ENCODE measurements around the gene CTRL. TPM values are rescaled to one million over a fixed set of nuclear protein-coding genes. Genes with fewer than 3 reads are reported as not detected.

The CTRL gene
- total RNA-seq, 1 donor from 2014 or later = 0.59 TPM

- H3K4me1 ChIP-seq = peaks cover 24% of the 10 kb centered on the region
- intact Hi-C loops (cut with DNase I) = no loop called here
- H3K36me3 ChIP-seq = peaks cover 67% of the 10 kb centered on the region
- H3K4me3 ChIP-seq = no peak overlapping the region
- H3K27ac ChIP-seq = no peak overlapping the region
- H3K9me3 ChIP-seq = no peaks in the 10 kb centered on the region
- ATAC-seq (no peak), DNase-seq (no peak)
- H3K27me3 ChIP-seq (ENCODE audit: low read depth) = no peaks in the 10 kb centered on the region
- no peak for TF ChIP-seq CTCF (IDR thresholded peaks at IDR 0.05)
Observed at GRCh38 chr16:67883146-67883871, 48.4 kb downstream of the CTRL start.

GRCh38 chr16:67882374-67883145 lies 49.1 kb downstream of the CTRL start:
- H3K27me3 ChIP-seq (ENCODE audit: low read depth) = no peaks in the 10 kb centered on the region
- no peak overlapping the region for H3K4me3 ChIP-seq
- peaks cover 75% of the 10 kb centered on the region for H3K36me3 ChIP-seq
- no peak overlapping the region for H3K27ac ChIP-seq
- intact Hi-C loops (cut with DNase I) = no loop called here
- no peaks in the 10 kb centered on the region for H3K9me3 ChIP-seq
- ATAC-seq = no peak
- no peak for TF ChIP-seq CTCF (IDR thresholded peaks at IDR 0.05)
- peaks cover 24% of the 10 kb centered on the region for H3K4me1 ChIP-seq
- DNase-seq = no peak

- DNase-seq (no peak), ATAC-seq (no peak)
- H3K4me3 ChIP-seq = no peak overlapping the region
- intact Hi-C loops (cut with DNase I) = no loop called here
- no peak overlapping the region for H3K27ac ChIP-seq
- peaks cover 84% of the 10 kb centered on the region for H3K36me3 ChIP-seq
- H3K27me3 ChIP-seq (ENCODE audit: low read depth) = no peaks in the 10 kb centered on the region
- TF ChIP-seq CTCF (IDR thresholded peaks at IDR 0.05) = no peak
- no peaks in the 10 kb centered on the region for H3K9me3 ChIP-seq
- H3K4me1 ChIP-seq = peaks cover 19% of the 10 kb centered on the region
Observed at GRCh38 chr16:67881621-67882161, 50.0 kb downstream of the CTRL start.

- intact Hi-C loops (cut with DNase I) = no loop called here
- peaks cover 20% of the 10 kb centered on the region for H3K4me1 ChIP-seq
- no peak for TF ChIP-seq CTCF (IDR thresholded peaks at IDR 0.05)
- ATAC-seq (no peak), DNase-seq (no peak)
- H3K27ac ChIP-seq = no peak overlapping the region
- H3K36me3 ChIP-seq = peaks cover 95% of the 10 kb centered on the region
- H3K4me3 ChIP-seq = no peak overlapping the region
- H3K27me3 ChIP-seq (ENCODE audit: low read depth) = no peaks in the 10 kb centered on the region
- no peaks in the 10 kb centered on the region for H3K9me3 ChIP-seq
Observed at GRCh38 chr16:67880584-67880983, 51.1 kb downstream of the CTRL start.

GRCh38 chr16:67879936-67880335 lies 51.7 kb downstream of the CTRL start:
- ATAC-seq (no peak), DNase-seq (no peak)
- peaks cover 95% of the 10 kb centered on the region for H3K36me3 ChIP-seq

More at GRCh38 chr16:67879936-67880335, 51.7 kb downstream of the CTRL start:
- TF ChIP-seq CTCF (IDR thresholded peaks at IDR 0.05) = no peak
- no peaks in the 10 kb centered on the region for H3K27me3 ChIP-seq (ENCODE audit: low read depth)
- H3K27ac ChIP-seq = no peak overlapping the region
- intact Hi-C loops (cut with DNase I) = no loop called here
- no peaks in the 10 kb centered on the region for H3K9me3 ChIP-seq
- no peak overlapping the region for H3K4me3 ChIP-seq
- H3K4me1 ChIP-seq = peaks cover 22% of the 10 kb centered on the region

Other genes with a start within 250 kb of the CTRL start
- 18.9 TPM for gene GFOD2, start 212.5 kb downstream of the CTRL start, total RNA-seq
- gene RANBP10, start 125.3 kb downstream of the CTRL start, total RNA-seq = 21.7 TPM
- gene TSNAXIP1, start 125.0 kb downstream of the CTRL start, total RNA-seq = 3.5 TPM
- gene THAP11, start 89.5 kb downstream of the CTRL start, total RNA-seq = 26.1 TPM
- gene NUTF2, start 84.9 kb downstream of the CTRL start, total RNA-seq = 55.8 TPM
- 29.9 TPM for gene CENPT, start 84.2 kb downstream of the CTRL start, total RNA-seq
- gene EDC4, start 58.8 kb downstream of the CTRL start, total RNA-seq = 51.2 TPM
- 1.7 TPM for gene NRN1L, start 47.0 kb downstream of the CTRL start, total RNA-seq
- gene PSKH1, start 38.6 kb downstream of the CTRL start, total RNA-seq = 28.3 TPM
- gene PSMB10, start 5.0 kb upstream of the CTRL start, total RNA-seq = 82.7 TPM
- 33.8 TPM for gene LCAT, start 12.3 kb upstream of the CTRL start, total RNA-seq
- 80.3 TPM for gene SLC12A4, start 36.8 kb upstream of the CTRL start, total RNA-seq
- gene DPEP3, start 48.6 kb upstream of the CTRL start, total RNA-seq = 0.18 TPM
- gene DPEP2, start 67.6 kb upstream of the CTRL start, total RNA-seq = 29.5 TPM
- not detected for gene DPEP2NB, start 84.0 kb upstream of the CTRL start, total RNA-seq
- gene DDX28, start 91.4 kb upstream of the CTRL start, total RNA-seq = 9.9 TPM
- gene DUS2, start 91.4 kb upstream of the CTRL start, total RNA-seq = 15.1 TPM
- 61.6 TPM for gene NFATC3, start 153.5 kb upstream of the CTRL start, total RNA-seq